Sigmoid colon (tissue), 7 donors: Measurements from ENCODE around the gene PTPRA. TPM values are rescaled to one million over a fixed set of nuclear protein-coding genes. Genes with fewer than 3 reads are reported as not detected.

Source experiments
- DNase-seq: peaks from one replicate; pipeline ENCODE4 v3.0.0-alpha.2; 2019
- H3K27ac ChIP-seq, 4 donors: fragments of 200-600 bp; sonication (generic); one replicate each; pipeline ENCODE4 v1.5.1; 2016 to 2019; ENCODE audit warnings: mild to moderate bottlenecking in 1 of 4
- H3K27me3 ChIP-seq, 3 donors: fragments of 200-600 bp; sonication (generic); one replicate each; pipeline ENCODE4 v1.5.1; 2019; ENCODE audit warnings: mild to moderate bottlenecking in 1 of 3
- H3K36me3 ChIP-seq, 4 donors: fragments of 200-600 bp; sonication (generic); one replicate each; pipeline ENCODE4 v1.5.1; 2016 to 2019
- H3K4me1 ChIP-seq, 4 donors: fragments of 200-600 bp; sonication (generic); one replicate each; pipeline ENCODE4 v1.5.1; 2017 to 2019
- H3K4me3 ChIP-seq, 4 donors: fragments of 200-600 bp; sonication (generic); one replicate each; pipeline ENCODE4 v1.5.1; 2017 to 2019; ENCODE audit warnings: mild to moderate bottlenecking in 2 of 4, moderate library complexity in 1 of 4
- H3K9me3 ChIP-seq, 4 donors: fragments of 200-600 bp in 3 of 4; sonication (generic) in 3 of 4; one replicate each; pipeline versions ENCODE4 v1.5.1 to v1.6.1; 2013 to 2019
- EP300 ChIP-seq, 4 donors: sonication (generic); formaldehyde crosslinking; IDR thresholded peaks; one replicate each; pipeline ENCODE4 v1.6.1; 2017; ENCODE audit warnings: antibody characterized with exemption in 4 of 4
- POLR2A ChIP-seq, 2 donors: fragments of 450-650 bp; IDR thresholded peaks; one replicate each; pipeline ENCODE4 v1.6.1; 2016; ENCODE audit warnings: antibody characterized with exemption in 2 of 2, mild to moderate bottlenecking in 2 of 2, moderate library complexity in 2 of 2
- POLR2AphosphoS5 ChIP-seq, 4 donors: sonication (generic); formaldehyde crosslinking; IDR thresholded peaks; one replicate each; pipeline ENCODE4 v1.6.1; 2017; ENCODE audit warnings: antibody characterized with exemption in 4 of 4
- WGBS, 2 donors: extraction: QIAGEN DNeasy Blood & Tissue Kit; methylation state at CpG; one replicate each; pipeline ENCODE4 v1.1.7; 2013; 5-methylcytosine and 5-hydroxymethylcytosine counted together
- intact Hi-C: fragments of 100-400 bp; cut with DNase I; formaldehyde crosslinking; loops from one replicate; pipeline ENCODE4 v1.15.1; 2023
- polyA plus RNA-seq, 3 donors: library from polyadenylated mRNA; stranded (reverse); fragments of 200-250 nt; gene quantifications; one replicate each; pipeline ENCODE4 v1.2.3, GENCODE V29; 2013
- total RNA-seq, 4 donors: library from RNA; depleted of rRNA; stranded (reverse); fragments of >200 nt; gene quantifications; one replicate each; pipeline ENCODE4 v1.1.0, GENCODE V29; 2016
- TF ChIP-seq, protein P1 (sequence below), 4 experiments: fragments of 450-650 bp in 3 of 4; fragments of 200-600 bp in 1 of 4; IDR thresholded peaks; one replicate each; pipeline ENCODE4 v1.5.1; 2016 to 2019; ENCODE audit warnings: antibody characterized with exemption in 4 of 4, mild to moderate bottlenecking in 3 of 4, moderate library complexity in 2 of 4
- donor health status: healthy with polysubstance abuse.
- donor health status: Bipolar disorder and iron deficiency.
- donor health status: healthy.

Gene PTPRA
- total and polyA plus RNA-seq, 7 donors: 10.2 to 86.4 (median 62.0) TPM

DNA sequence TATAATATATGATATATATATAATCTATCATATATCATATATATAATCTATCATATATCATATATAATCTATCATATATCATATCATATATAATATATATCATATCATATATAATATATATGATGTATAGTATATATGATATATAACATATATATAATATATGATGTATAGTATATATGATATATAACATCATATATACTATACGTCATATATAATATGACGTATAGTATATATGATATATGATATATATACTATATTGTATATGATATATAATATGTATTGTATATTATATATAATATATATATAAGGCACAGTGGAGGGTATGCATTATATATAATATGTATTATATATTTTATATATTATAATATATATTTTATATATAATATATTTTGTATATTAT lies 36.7 kb downstream of the PTPRA start:
- Histone ChIP-seq H3K9me3 (no peaks in the 10 kb centered on the region), H3K27ac (no peak overlapping the region), H3K27me3 (no peaks in the 10 kb centered on the region), H3K4me1 (peaks cover 0 to 9% (median 0%) of the 10 kb centered on the region in 4 donors), H3K36me3 (no peaks in the 10 kb centered on the region), H3K4me3 (no peak overlapping the region)
- intact Hi-C loops: no loop called here
- TF ChIP-seq EP300 (IDR thresholded peaks at IDR 0.05) (no peak), POLR2A (IDR thresholded peaks at IDR 0.05) (no peak), POLR2AphosphoS5 (IDR thresholded peaks at IDR 0.05) (no peak)
- TF ChIP-seq, protein P1, sequence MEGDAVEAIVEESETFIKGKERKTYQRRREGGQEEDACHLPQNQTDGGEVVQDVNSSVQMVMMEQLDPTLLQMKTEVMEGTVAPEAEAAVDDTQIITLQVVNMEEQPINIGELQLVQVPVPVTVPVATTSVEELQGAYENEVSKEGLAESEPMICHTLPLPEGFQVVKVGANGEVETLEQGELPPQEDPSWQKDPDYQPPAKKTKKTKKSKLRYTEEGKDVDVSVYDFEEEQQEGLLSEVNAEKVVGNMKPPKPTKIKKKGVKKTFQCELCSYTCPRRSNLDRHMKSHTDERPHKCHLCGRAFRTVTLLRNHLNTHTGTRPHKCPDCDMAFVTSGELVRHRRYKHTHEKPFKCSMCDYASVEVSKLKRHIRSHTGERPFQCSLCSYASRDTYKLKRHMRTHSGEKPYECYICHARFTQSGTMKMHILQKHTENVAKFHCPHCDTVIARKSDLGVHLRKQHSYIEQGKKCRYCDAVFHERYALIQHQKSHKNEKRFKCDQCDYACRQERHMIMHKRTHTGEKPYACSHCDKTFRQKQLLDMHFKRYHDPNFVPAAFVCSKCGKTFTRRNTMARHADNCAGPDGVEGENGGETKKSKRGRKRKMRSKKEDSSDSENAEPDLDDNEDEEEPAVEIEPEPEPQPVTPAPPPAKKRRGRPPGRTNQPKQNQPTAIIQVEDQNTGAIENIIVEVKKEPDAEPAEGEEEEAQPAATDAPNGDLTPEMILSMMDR (IDR thresholded peaks at IDR 0.05): no peak
- no peak for DNase-seq
- 97% methylated on average over 2 of the region's 2 CpGs for WGBS, 2 donors

- intact Hi-C loops: no loop called here
- no peaks in the 10 kb centered on the region for H3K9me3 ChIP-seq
- no peaks in the 10 kb centered on the region for H3K27me3 ChIP-seq
- no peak overlapping the region for H3K4me3 ChIP-seq
- TF ChIP-seq POLR2AphosphoS5 (IDR thresholded peaks at IDR 0.05) (no peak), EP300 (IDR thresholded peaks at IDR 0.05) (no peak), POLR2A (IDR thresholded peaks at IDR 0.05) (no peak)
- TF ChIP-seq, protein P1 (IDR thresholded peaks at IDR 0.05): no peak
- no peak for DNase-seq
- H3K4me1 ChIP-seq: peaks cover 0 to 9% (median 0%) of the 10 kb centered on the region in 4 donors
- H3K27ac ChIP-seq: no peak overlapping the region
- no peaks in the 10 kb centered on the region for H3K36me3 ChIP-seq
Measured at GRCh38 chr20:2911200-2911599, 37.9 kb downstream of the PTPRA start.

DNA sequence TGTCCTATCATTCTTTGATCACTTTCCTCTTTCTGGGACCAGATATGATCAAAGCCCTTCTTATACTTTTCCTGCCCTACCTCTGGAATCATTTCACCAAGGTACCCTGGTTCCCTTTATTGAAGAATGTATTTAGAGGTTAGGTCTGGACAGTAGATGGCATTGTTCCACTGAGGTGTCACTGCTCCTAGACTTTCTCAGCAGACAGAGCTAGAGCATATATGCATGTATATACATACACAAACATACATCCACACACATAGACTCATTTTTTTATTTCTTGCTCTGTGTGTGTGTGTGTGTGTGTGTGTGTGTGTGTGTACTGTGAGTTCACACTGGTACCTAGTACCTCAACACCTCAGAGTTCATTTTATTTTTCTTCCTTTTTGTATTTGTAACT lies 40.9 kb downstream of the PTPRA start:
- no peak overlapping the region for H3K4me3 ChIP-seq
- intact Hi-C loops: no loop called here
- H3K4me1 ChIP-seq: no peaks in the 10 kb centered on the region
- DNase-seq: no peak
- TF ChIP-seq POLR2A (IDR thresholded peaks at IDR 0.05) (no peak), POLR2AphosphoS5 (IDR thresholded peaks at IDR 0.05) (no peak), EP300 (IDR thresholded peaks at IDR 0.05) (no peak)
- TF ChIP-seq, protein P1 (IDR thresholded peaks at IDR 0.05): no peak
- H3K27ac ChIP-seq: no peak overlapping the region
- no peaks in the 10 kb centered on the region for H3K9me3 ChIP-seq
- no peaks in the 10 kb centered on the region for H3K36me3 ChIP-seq
- no peaks in the 10 kb centered on the region for H3K27me3 ChIP-seq

GRCh38 chr20:2917266-2917665 lies 44.0 kb downstream of the PTPRA start:
- H3K4me3 ChIP-seq: no peak overlapping the region
- H3K27me3 ChIP-seq: no peaks in the 10 kb centered on the region
- no peaks in the 10 kb centered on the region for H3K4me1 ChIP-seq
- no peak overlapping the region for H3K27ac ChIP-seq
- no peaks in the 10 kb centered on the region for H3K36me3 ChIP-seq
- no peaks in the 10 kb centered on the region for H3K9me3 ChIP-seq
- intact Hi-C loops: no loop called here
- DNase-seq: no peak
- TF ChIP-seq EP300 (IDR thresholded peaks at IDR 0.05): no peak
- TF ChIP-seq, protein P1 (IDR thresholded peaks at IDR 0.05): no peak
- no peak for TF ChIP-seq POLR2A (IDR thresholded peaks at IDR 0.05)
- no peak for TF ChIP-seq POLR2AphosphoS5 (IDR thresholded peaks at IDR 0.05)
